CD4-positive, CD25-positive, alpha-beta regulatory T cell (primary cell): ENCODE data around the gene SOX1. TPM values are rescaled to one million over a fixed set of nuclear protein-coding genes. Genes with fewer than 3 reads are reported as not detected.
A peak's percentile ranks its signal among the peaks of the same experiment; 100 is the strongest.

Experiments used
- ATAC-seq, 2 donors: fragments of 150-1000 bp; cut with Tn5 transposase; one replicate each; pipeline ENCODE4 v1.10.0; 2021; ENCODE audit warnings: low read depth in 2 of 2, moderate number of reproducible peaks in 2 of 2, moderate library complexity in 1 of 2
- DNase-seq, 3 donors: peaks; one replicate each; pipeline versions ENCODE4 v3.0.0 to v3.0.0-alpha.2; 2012 to 2022; ENCODE audit warnings: mixed read lengths in 1 of 3
- H3K27ac ChIP-seq: one replicate; pipeline ENCODE4 v1.7.0; 2013; ENCODE audit warnings: mild to moderate bottlenecking, low read length; ENCODE audit not compliant: insufficient read depth, poor library complexity, severe bottlenecking
- H3K27me3 ChIP-seq: one replicate; pipeline ENCODE4 v1.7.0; 2013; ENCODE audit warnings: low read length; ENCODE audit not compliant: control insufficient read depth, insufficient read depth
- H3K36me3 ChIP-seq: one replicate; pipeline ENCODE4 v1.7.0; 2013; ENCODE audit warnings: mild to moderate bottlenecking, low read length, moderate library complexity; ENCODE audit not compliant: control insufficient read depth, insufficient read depth
- H3K4me1 ChIP-seq: 2 replicates; pipeline ENCODE4 v1.7.0; 2013; ENCODE audit warnings: mild to moderate bottlenecking, low read length; ENCODE audit not compliant: insufficient read depth, control insufficient read depth, poor library complexity, severe bottlenecking
- H3K4me3 ChIP-seq: one replicate; pipeline ENCODE4 v1.7.0; 2013; ENCODE audit warnings: low read depth, mild to moderate bottlenecking, low read length, moderate library complexity
- H3K9me3 ChIP-seq, 2 experiments: 1 replicate in 1 of 2; 2 replicates in 1 of 2; pipeline ENCODE4 v1.7.0; 2013; ENCODE audit warnings: low read length in 2 of 2, mild to moderate bottlenecking in 1 of 2, moderate library complexity in 1 of 2; ENCODE audit not compliant: control insufficient read depth in 2 of 2
- H3K27ac Mint-ChIP-seq, 3 donors: one replicate each; pipeline ENCODE4 v1.8.0; 2020 to 2022; ENCODE audit warnings: mild to moderate bottlenecking in 3 of 3, mixed read lengths in 3 of 3, moderate library complexity in 2 of 3
- H3K27me3 Mint-ChIP-seq: one replicate; pipeline ENCODE4 v1.8.0; 2022; ENCODE audit warnings: mild to moderate bottlenecking, mixed read lengths
- H3K36me3 Mint-ChIP-seq: one replicate; pipeline ENCODE4 v1.8.0; 2020; ENCODE audit warnings: mixed read lengths
- H3K4me1 Mint-ChIP-seq, 4 donors: one replicate each; pipeline ENCODE4 v1.8.0; 2020 to 2022; ENCODE audit warnings: mixed read lengths in 4 of 4, mild to moderate bottlenecking in 1 of 4
- H3K4me3 Mint-ChIP-seq, 4 donors: one replicate each; pipeline ENCODE4 v1.8.0; 2020 to 2022; ENCODE audit warnings: mild to moderate bottlenecking in 4 of 4, mixed read lengths in 4 of 4, moderate library complexity in 3 of 4
- H3K9me3 Mint-ChIP-seq, 7 donors: one replicate each; pipeline ENCODE4 v1.8.0; 2020 to 2022; ENCODE audit warnings: mixed read lengths in 7 of 7, mild to moderate bottlenecking in 3 of 7, moderate library complexity in 2 of 7
- polyA plus RNA-seq, 4 donors: library from polyadenylated mRNA; unstranded; fragments of 300-500 nt; fragmentation: Illumina TruSeq; gene quantifications; one replicate each; pipeline ENCODE4 v1.2.3, GENCODE V29; 2021
- total RNA-seq: library from RNA; stranded (reverse); gene quantifications from one replicate; pipeline ENCODE4 v1.2.3, GENCODE V29; 2022

The SOX1 gene
- total and polyA plus RNA-seq, 5 donors from 2014 or later: not detected

DNA sequence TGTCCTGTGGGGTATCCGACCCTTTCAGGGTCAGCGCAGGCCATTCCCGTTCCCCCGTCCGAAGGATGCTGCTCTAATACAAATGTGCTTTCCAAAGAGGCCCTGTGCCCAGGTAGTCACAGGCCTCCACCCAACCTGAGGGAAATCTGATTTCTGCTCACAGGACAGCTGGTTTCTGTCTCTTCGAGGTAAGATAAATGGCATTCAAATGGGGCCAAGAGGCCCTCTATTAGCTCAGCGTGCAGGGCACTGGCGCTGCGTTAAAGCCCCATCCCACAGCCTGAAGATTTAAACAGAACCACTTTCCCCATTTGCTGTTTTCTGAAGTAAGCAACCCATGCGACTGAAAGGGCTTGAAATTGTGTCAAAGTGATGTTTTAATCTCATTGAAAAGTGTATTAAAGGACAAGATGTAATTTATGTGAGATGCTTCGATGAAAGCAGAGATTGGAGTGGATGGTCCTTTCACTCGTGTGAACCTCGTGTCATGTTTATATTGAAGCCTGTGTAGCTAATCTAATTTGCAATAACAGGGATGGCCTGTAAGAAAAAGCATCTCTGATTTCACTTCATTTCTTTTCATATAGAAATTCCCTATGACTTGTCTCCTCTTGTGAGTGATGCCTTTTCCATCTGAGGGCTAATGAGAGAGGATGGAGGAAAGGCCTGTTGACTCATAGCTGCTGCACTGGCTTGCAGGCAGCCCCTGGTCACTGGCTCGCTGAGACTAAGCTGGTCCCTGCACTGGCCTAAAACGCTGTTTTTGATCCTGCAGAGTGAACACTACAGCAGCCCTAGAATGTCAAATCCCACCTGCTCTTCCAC is 7.3 kb upstream of the SOX1 start:
- no peaks in the 10 kb centered on the region for H3K9me3 ChIP-seq
- no peaks in the 10 kb centered on the region for H3K4me1 ChIP-seq
- H3K27me3 ChIP-seq: peaks cover 40% of the 10 kb centered on the region
- no peaks in the 10 kb centered on the region for H3K36me3 Mint-ChIP-seq
- H3K4me3 ChIP-seq: no peak overlapping the region
- H3K4me1 Mint-ChIP-seq: peaks cover 0 to 5% (median 1%) of the 10 kb centered on the region in 4 donors
- ATAC-seq: no peak
- no peak for DNase-seq
- H3K9me3 Mint-ChIP-seq: peaks cover 0 to 12% (median 0%) of the 10 kb centered on the region in 7 donors
- no peak overlapping the region for H3K27ac Mint-ChIP-seq
- H3K36me3 ChIP-seq: no peaks in the 10 kb centered on the region
- peaks cover 68% of the 10 kb centered on the region for H3K27me3 Mint-ChIP-seq
- no peak overlapping the region for H3K4me3 Mint-ChIP-seq
- H3K27ac ChIP-seq: no peak overlapping the region

DNA sequence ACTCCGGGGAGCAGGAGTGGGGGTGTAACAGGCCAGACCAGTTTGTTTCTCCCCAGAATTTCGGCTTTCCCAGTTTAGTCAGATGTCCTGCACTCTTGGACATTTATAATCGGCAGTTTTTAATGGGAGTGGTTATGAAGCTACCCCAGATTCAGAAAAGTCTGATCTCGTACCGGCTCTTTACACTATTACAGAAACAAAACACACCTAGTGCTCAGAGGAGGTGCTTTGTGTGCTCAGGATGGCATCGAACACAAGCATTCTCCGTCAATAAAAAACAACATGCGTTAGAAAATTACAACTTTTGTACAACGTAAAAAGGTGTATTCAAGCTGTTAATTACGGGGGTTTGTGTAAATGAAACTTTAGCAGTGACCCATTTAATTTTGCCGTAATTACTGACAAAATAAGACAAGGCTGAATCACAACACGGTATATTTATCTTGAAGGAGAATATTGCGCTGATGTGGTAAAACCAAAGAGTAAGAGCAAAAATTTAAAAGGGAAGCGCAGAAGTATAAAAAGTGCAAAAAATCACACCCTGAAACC is 6.6 kb upstream of the SOX1 start:
- peaks cover 2% of the 10 kb centered on the region for H3K4me1 ChIP-seq
- Mint-ChIP-seq H3K27me3 (peaks cover 68% of the 10 kb centered on the region), H3K4me3 (no peak overlapping the region), H3K9me3 (peaks cover 0 to 9% (median 0%) of the 10 kb centered on the region in 7 donors), H3K4me1 (peaks cover 0 to 6% (median 2%) of the 10 kb centered on the region in 4 donors), H3K27ac (no peak overlapping the region), H3K36me3 (peaks cover 2% of the 10 kb centered on the region)
- DNase-seq (no peak), ATAC-seq (no peak)
- peaks cover 0 to 1% of the 10 kb centered on the region in 2 experiments for H3K9me3 ChIP-seq
- no peak overlapping the region for H3K4me3 ChIP-seq
- H3K27ac ChIP-seq: no peak overlapping the region
- H3K27me3 ChIP-seq: peaks cover 43% of the 10 kb centered on the region
- H3K36me3 ChIP-seq: no peaks in the 10 kb centered on the region

DNA sequence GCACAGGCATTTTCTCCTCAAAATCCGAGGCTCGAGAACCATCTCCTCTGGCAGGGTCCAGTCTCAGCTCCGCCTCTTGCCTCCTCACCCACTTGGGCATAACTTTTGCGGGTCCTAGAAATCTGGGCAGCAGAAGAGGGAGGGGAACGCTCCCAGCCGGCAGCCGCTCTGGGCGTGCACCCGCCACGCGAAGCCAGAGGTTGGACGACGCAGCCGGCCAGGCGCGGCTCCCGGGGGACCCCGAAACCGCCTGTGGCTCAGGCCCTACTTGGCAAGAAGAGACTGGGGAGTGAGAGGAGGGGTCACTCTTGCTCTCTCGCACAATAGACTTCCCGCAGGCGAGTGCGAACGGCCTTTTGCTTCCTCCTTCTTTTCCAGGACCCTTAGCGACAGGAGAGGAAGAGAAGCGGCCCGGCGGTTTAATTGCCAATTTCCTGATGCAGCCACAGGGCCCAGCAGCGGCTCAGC is 6.0 kb upstream of the SOX1 start:
- peaks cover 0 to 11% (median 3%) of the 10 kb centered on the region in 4 donors for H3K4me1 Mint-ChIP-seq
- DNase-seq (no peak), ATAC-seq (no peak)
- H3K27me3 Mint-ChIP-seq: peaks cover 69% of the 10 kb centered on the region
- H3K9me3 Mint-ChIP-seq: peaks cover 0 to 10% (median 0%) of the 10 kb centered on the region in 7 donors
- no peak overlapping the region for H3K27ac Mint-ChIP-seq
- peaks cover 45% of the 10 kb centered on the region for H3K27me3 ChIP-seq
- H3K27ac ChIP-seq: no peak overlapping the region
- peaks cover 0 to 2% of the 10 kb centered on the region in 2 experiments for H3K9me3 ChIP-seq
- H3K4me3 Mint-ChIP-seq: no peak overlapping the region
- peaks cover 4% of the 10 kb centered on the region for H3K36me3 Mint-ChIP-seq
- H3K4me3 ChIP-seq: no peak overlapping the region
- no peaks in the 10 kb centered on the region for H3K36me3 ChIP-seq
- H3K4me1 ChIP-seq: peaks cover 4% of the 10 kb centered on the region

DNA sequence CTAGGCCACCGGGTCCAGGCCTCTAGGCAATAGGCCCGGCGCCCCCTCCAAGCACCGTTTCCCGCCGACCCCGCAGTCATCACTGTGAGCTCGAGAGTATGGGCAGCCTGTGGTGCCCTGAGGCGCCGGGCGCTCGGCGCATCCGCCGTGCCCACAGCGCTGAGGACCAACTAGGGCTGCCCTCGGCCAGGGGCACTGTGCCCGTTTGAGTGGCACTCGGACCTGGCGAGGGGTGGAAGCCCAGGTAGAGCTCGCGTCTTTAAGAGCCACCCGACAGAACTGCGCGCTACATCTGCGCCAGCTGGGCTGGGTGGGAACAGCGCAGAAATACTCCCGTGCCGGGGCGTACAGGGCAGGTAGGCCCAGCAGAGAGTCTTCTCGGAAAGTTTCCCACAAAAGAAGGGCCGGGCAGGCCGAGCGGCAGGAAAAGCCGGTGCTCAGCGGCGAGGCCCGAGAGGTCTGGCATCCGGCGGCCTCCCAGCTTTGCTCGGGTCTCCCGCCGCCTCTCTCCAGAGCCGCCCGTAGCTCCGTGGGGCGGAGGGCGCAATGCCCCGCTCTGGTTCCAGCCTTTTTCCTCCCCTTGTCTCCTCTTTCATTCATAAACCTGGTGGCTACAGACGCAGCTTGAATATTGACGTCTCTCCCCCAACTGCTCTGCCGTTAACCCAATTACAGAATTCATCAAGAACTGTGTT is 5.4 kb upstream of the SOX1 start:
- Mint-ChIP-seq H3K4me1 (peaks cover 0 to 13% (median 3%) of the 10 kb centered on the region in 4 donors), H3K4me3 (no peak overlapping the region), H3K27me3 (peaks cover 70% of the 10 kb centered on the region), H3K9me3 (peaks cover 0 to 10% (median 0%) of the 10 kb centered on the region in 7 donors), H3K27ac (no peak overlapping the region), H3K36me3 (peaks cover 4% of the 10 kb centered on the region)
- DNase-seq: no peak
- Histone ChIP-seq H3K27me3 (peaks cover 45% of the 10 kb centered on the region), H3K27ac (no peak overlapping the region), H3K36me3 (no peaks in the 10 kb centered on the region), H3K9me3 (peaks cover 0 to 2% of the 10 kb centered on the region in 2 experiments), H3K4me3 (no peak overlapping the region), H3K4me1 (peaks cover 4% of the 10 kb centered on the region)
- ATAC-seq: no peak

DNA sequence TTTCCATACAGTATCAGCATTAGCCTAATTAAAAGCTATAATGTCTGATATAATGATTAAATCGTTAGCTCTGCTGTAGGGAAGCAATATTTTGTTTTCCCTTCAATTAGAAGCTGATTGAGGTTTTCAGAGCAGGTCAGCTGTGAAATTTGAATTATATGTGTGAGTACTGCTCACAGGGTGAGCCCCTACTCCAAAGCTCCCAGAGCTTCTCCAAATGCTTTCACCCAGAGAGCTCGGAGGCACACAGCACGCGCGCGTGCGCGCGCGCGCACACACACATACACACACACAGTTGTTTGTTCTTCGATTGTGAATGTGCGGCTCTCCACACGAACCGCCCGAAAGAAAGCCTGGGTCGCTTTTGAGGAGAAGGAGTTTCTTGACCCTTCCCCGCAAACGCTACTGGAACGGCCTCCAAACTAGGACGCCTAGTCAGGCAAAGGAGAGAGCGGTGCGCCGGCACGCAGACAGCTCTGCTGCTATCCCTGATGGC is 4.8 kb upstream of the SOX1 start:
- no peak overlapping the region for H3K27ac Mint-ChIP-seq
- Histone ChIP-seq H3K27ac (no peak overlapping the region), H3K4me3 (no peak overlapping the region), H3K4me1 (peaks cover 4% of the 10 kb centered on the region), H3K27me3 (peaks cover 45% of the 10 kb centered on the region), H3K36me3 (no peaks in the 10 kb centered on the region), H3K9me3 (peaks cover 0 to 2% of the 10 kb centered on the region in 2 experiments)
- peaks cover 0 to 13% (median 3%) of the 10 kb centered on the region in 4 donors for H3K4me1 Mint-ChIP-seq
- no peak overlapping the region for H3K4me3 Mint-ChIP-seq
- peaks cover 0 to 10% (median 0%) of the 10 kb centered on the region in 7 donors for H3K9me3 Mint-ChIP-seq
- peaks cover 68% of the 10 kb centered on the region for H3K27me3 Mint-ChIP-seq
- peaks cover 4% of the 10 kb centered on the region for H3K36me3 Mint-ChIP-seq
- DNase-seq (no peak), ATAC-seq (no peak)

DNA sequence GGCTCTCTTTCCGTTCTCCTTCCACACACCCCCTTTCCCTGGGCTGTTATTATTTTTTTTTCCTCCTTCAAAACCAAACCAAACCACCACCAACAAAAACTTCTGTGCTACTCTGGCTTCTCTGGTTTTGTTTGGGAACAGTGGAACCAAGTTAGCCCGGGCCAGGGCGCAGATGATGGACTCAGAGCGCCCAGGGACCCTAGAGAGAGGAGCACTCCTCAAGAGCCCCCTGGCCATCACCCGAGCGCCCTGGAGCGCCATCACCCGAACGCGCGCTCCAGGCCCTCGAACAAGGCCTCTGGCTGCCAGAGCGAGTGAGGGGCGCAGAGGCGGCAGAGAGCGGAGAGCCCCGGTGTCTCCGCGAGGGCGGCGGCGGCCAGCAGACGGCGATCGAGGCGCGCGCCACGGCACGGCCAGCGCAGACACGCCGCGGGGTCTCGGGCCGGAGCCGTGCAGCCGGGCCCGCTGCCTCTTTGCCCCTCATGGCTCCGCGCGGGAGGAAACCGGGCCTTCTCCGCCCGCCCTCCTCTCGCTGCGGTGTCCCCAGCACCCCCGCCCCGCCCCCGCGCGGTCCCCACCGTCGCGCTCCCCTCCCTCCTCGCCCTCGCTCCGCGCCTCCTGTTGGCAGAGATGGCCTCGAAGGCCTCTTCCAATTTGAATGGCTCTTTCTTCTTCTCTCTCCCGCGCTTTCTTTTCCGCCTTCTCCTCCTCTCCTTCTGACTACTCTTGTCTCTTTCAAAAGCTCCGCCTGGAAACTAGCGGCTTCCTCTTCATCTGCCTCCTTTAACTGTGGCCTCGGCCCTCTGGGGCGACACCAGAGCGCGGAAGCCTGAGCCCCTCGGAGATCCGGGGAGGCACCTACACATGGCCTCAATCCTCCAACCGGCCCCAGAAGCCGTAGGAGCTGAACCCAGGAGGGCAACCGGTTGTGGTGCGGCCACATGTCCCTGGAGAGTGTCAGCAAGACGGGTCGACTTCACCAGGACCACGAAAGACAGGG is 4.1 kb upstream of the SOX1 start:
- ATAC-seq: no peak
- Histone ChIP-seq H3K4me1 (peaks cover 4% of the 10 kb centered on the region), H3K36me3 (no peaks in the 10 kb centered on the region), H3K9me3 (peaks cover 0 to 2% of the 10 kb centered on the region in 2 experiments), H3K27me3 (peaks cover 45% of the 10 kb centered on the region), H3K27ac (no peak overlapping the region), H3K4me3 (no peak overlapping the region)
- Mint-ChIP-seq H3K9me3 (peaks cover 0 to 10% (median 0%) of the 10 kb centered on the region in 7 donors), H3K27me3 (peaks cover 68% of the 10 kb centered on the region), H3K4me1 (peaks cover 0 to 13% (median 3%) of the 10 kb centered on the region in 4 donors), H3K36me3 (peaks cover 4% of the 10 kb centered on the region), H3K4me3 (peak overlapping the region in 1 of 4 donors; percentile 54), H3K27ac (no peak overlapping the region)
- no peak for DNase-seq
